ENCODE results near the gene SPOCK2.

The SPOCK2 gene

GRCh38 chr10:72072046-72072445 lies 16.3 kb downstream of the SPOCK2 start:
- Histone ChIP-seq H3K4me3 (ENCODE audit: insufficient read depth, low read length, poor library complexity, severe bottlenecking) (no peak overlapping the region), H3K27me3 (ENCODE audit: low read length) (no peaks in the 10 kb centered on the region), H2AFZ (ENCODE audit: low read depth, low read length, severe bottlenecking) (no peak overlapping the region), H3K9ac (ENCODE audit: low read length) (no peak overlapping the region), H3K27ac (ENCODE audit: low read depth, low read length) (no peak overlapping the region), H4K20me1 (ENCODE audit: low read depth, low read length) (no peaks in the 10 kb centered on the region), H3K4me2 (ENCODE audit: low read depth, low read length, poor library complexity, severe bottlenecking) (no peak overlapping the region), H3K9me3 (ENCODE audit: insufficient read depth, low read length) (no peaks in the 10 kb centered on the region), H3K36me3 (ENCODE audit: low read length) (no peaks in the 10 kb centered on the region), H3F3A (ENCODE audit: insufficient read depth) (no peaks in the 10 kb centered on the region), H3K79me2 (ENCODE audit: insufficient read depth, low read length) (no peaks in the 10 kb centered on the region), H3K9me2 (replicated peaks; ENCODE audit: insufficient read depth, low read length) (no peaks in the 10 kb centered on the region)
- no peak for TF ChIP-seq CTCF (IDR thresholded peaks at IDR 0.05; ENCODE audit: insufficient read depth, low read length, poor library complexity, severe bottlenecking)
- no peak for TF ChIP-seq EZH2phosphoT487 (conservative IDR thresholded peaks at IDR 0.05; ENCODE audit: low read length)

- Histone ChIP-seq H3K36me3 (ENCODE audit: low read length) (no peaks in the 10 kb centered on the region), H3K9me3 (ENCODE audit: insufficient read depth, low read length) (no peaks in the 10 kb centered on the region), H3K9ac (ENCODE audit: low read length) (no peak overlapping the region), H3K4me3 (ENCODE audit: insufficient read depth, low read length, poor library complexity, severe bottlenecking) (no peak overlapping the region), H3K27ac (ENCODE audit: low read depth, low read length) (no peak overlapping the region), H2AFZ (ENCODE audit: low read depth, low read length, severe bottlenecking) (no peak overlapping the region), H3K79me2 (ENCODE audit: insufficient read depth, low read length) (no peaks in the 10 kb centered on the region), H3K9me2 (replicated peaks; ENCODE audit: insufficient read depth, low read length) (no peaks in the 10 kb centered on the region), H3K27me3 (ENCODE audit: low read length) (no peaks in the 10 kb centered on the region), H4K20me1 (ENCODE audit: low read depth, low read length) (no peaks in the 10 kb centered on the region), H3K4me2 (ENCODE audit: low read depth, low read length, poor library complexity, severe bottlenecking) (no peak overlapping the region), H3F3A (ENCODE audit: insufficient read depth) (no peaks in the 10 kb centered on the region)
- no peak for TF ChIP-seq CTCF (IDR thresholded peaks at IDR 0.05; ENCODE audit: insufficient read depth, low read length, poor library complexity, severe bottlenecking)
Observed at GRCh38 chr10:72069751-72070526, 18.4 kb downstream of the SPOCK2 start.

- Histone ChIP-seq H3F3A (ENCODE audit: insufficient read depth) (no peaks in the 10 kb centered on the region), H2AFZ (ENCODE audit: low read depth, low read length, severe bottlenecking) (no peak overlapping the region), H4K20me1 (ENCODE audit: low read depth, low read length) (no peaks in the 10 kb centered on the region), H3K36me3 (ENCODE audit: low read length) (no peaks in the 10 kb centered on the region), H3K27ac (ENCODE audit: low read depth, low read length) (no peak overlapping the region), H3K4me3 (ENCODE audit: insufficient read depth, low read length, poor library complexity, severe bottlenecking) (no peak overlapping the region), H3K27me3 (ENCODE audit: low read length) (no peaks in the 10 kb centered on the region), H3K9me2 (replicated peaks; ENCODE audit: insufficient read depth, low read length) (no peaks in the 10 kb centered on the region), H3K9me3 (ENCODE audit: insufficient read depth, low read length) (no peaks in the 10 kb centered on the region), H3K79me2 (ENCODE audit: insufficient read depth, low read length) (no peaks in the 10 kb centered on the region), H3K4me2 (ENCODE audit: low read depth, low read length, poor library complexity, severe bottlenecking) (no peak overlapping the region), H3K9ac (ENCODE audit: low read length) (no peak overlapping the region)
- no peak for TF ChIP-seq EZH2phosphoT487 (conservative IDR thresholded peaks at IDR 0.05; ENCODE audit: low read length)
- no peak for TF ChIP-seq CTCF (IDR thresholded peaks at IDR 0.05; ENCODE audit: insufficient read depth, low read length, poor library complexity, severe bottlenecking)
Observed at GRCh38 chr10:72068901-72069446, 19.4 kb downstream of the SPOCK2 start.
